ENCODE results near the gene RAD51B. TPM values are rescaled to one million over a fixed set of nuclear protein-coding genes. Genes with fewer than 3 reads are reported as not detected.

RAD51B gene
- polyA plus RNA-seq, 1 donor = 13.3 TPM

- DNase-seq = no peak
These were observed 707.0 kb downstream of the RAD51B start for GRCh38 chr14:68526512-68527091.

- DNase-seq = no peak
These were observed 707.8 kb downstream of the RAD51B start for GRCh38 chr14:68527329-68527851.

- no peak for DNase-seq
These were observed 708.6 kb downstream of the RAD51B start for GRCh38 chr14:68528040-68528687.

GRCh38 chr14:68530443-68530842, 710.9 kb downstream of the RAD51B start:
- no peak for DNase-seq

GRCh38 chr14:68532496-68532895, 712.9 kb downstream of the RAD51B start:
- DNase-seq = no peak

GRCh38 chr14:68534276-68534675, 714.7 kb downstream of the RAD51B start:
- no peak for DNase-seq

- DNase-seq = no peak
These were observed 715.9 kb downstream of the RAD51B start for GRCh38 chr14:68535404-68536017.

GRCh38 chr14:68536018-68536410, 716.4 kb downstream of the RAD51B start:
- DNase-seq = no peak

GRCh38 chr14:68538639-68539038, 719.1 kb downstream of the RAD51B start:
- no peak for DNase-seq

- DNase-seq = no peak
These were observed 719.7 kb downstream of the RAD51B start for GRCh38 chr14:68539241-68539737.

- DNase-seq = no peak
These were observed 720.2 kb downstream of the RAD51B start for GRCh38 chr14:68539789-68540188.

GRCh38 chr14:68541178-68541896, 721.8 kb downstream of the RAD51B start:
- no peak for DNase-seq

- no peak for DNase-seq
These were observed 722.8 kb downstream of the RAD51B start for GRCh38 chr14:68542346-68542745.

GRCh38 chr14:68543516-68543915, 723.9 kb downstream of the RAD51B start:
- no peak for DNase-seq

GRCh38 chr14:68544081-68544892, 724.7 kb downstream of the RAD51B start:
- DNase-seq = no peak

- DNase-seq = no peak
These were observed 727.3 kb downstream of the RAD51B start for GRCh38 chr14:68546839-68547238.

GRCh38 chr14:68547305-68548193, 728.0 kb downstream of the RAD51B start:
- no peak for DNase-seq

GRCh38 chr14:68548194-68549076, 728.9 kb downstream of the RAD51B start:
- DNase-seq = peak; percentile 98

- no peak for DNase-seq
These were observed 730.7 kb downstream of the RAD51B start for GRCh38 chr14:68550338-68550715.

All from left kidney (tissue), 2 donors.